GM12878 (cell line): ENCODE results near the gene ITGA1. TPM values are rescaled to one million over a fixed set of nuclear protein-coding genes. Genes with fewer than 3 reads are reported as not detected.

Source experiments
- ATAC-seq: fragments of 200-7000 bp; cut with Tn5 transposase; 3 replicates; pipeline ENCODE4 v1.9.1; 2020; ENCODE audit warnings: mild to moderate bottlenecking, moderate library complexity
- BruUV-seq: library from RNA; stranded (reverse); fragments of 400-500 nt; replicated peaks from 2 replicates; lab custom pipeline; 2021; lab: Mats Ljungman, UMichigan
- CTCF ChIA-PET: fragments of 300-600 bp; sonication (Branson Sonifier 250); formaldehyde crosslinking; extraction: SDS; loops from one replicate; lab custom pipeline; 2021; ENCODE audit warnings: inconsistent platforms; lab: Yijun Ruan, JAX
- POLR2A ChIA-PET: fragments of 350-600 bp; formaldehyde crosslinking; extraction: SDS; loops from one replicate; lab custom pipeline; 2021; ENCODE audit warnings: inconsistent platforms; lab: Charles Lee
- RAD21 ChIA-PET: fragments of 300-600 bp; sonication (Branson Sonifier 250); formaldehyde crosslinking; loops from one replicate; lab custom pipeline; 2023; ENCODE audit warnings: antibody characterized with exemption; ENCODE audit not compliant: unreplicated experiment; lab: Charles Lee
- SMC1A ChIA-PET: fragments of 300-600 bp; sonication (Branson Sonifier 250); formaldehyde crosslinking; loops from one replicate; lab custom pipeline; 2023; ENCODE audit not compliant: unreplicated experiment, uncharacterized antibody; lab: Charles Lee
- DNase-seq: peaks from one replicate; pipeline ENCODE4 v3.0.0-alpha.2; 2011; ENCODE audit warnings: low read depth, low spot score
- FAIRE-seq: peaks from 3 replicates; lab custom pipeline; 2011; peaks lifted over from hg19 to GRCh38; lab: Jason Lieb, UNC
- H2AFZ ChIP-seq: 2 replicates; pipeline ENCODE4 v1.6.0; 2011; ENCODE audit warnings: low read depth, low read length, control low read depth; ENCODE audit not compliant: control insufficient read depth
- H3K27ac ChIP-seq: 2 replicates; pipeline ENCODE4 v1.5.1; 2011; ENCODE audit warnings: control low read depth; ENCODE audit not compliant: control insufficient read depth, insufficient read depth
- H3K27me3 ChIP-seq, 2 experiments: replicated peaks in 1 of 2; 2 replicates each; pipeline versions ENCODE4 v1.6.0 to v1.6.1; 2011; ENCODE audit warnings: low read length in 1 of 2; ENCODE audit not compliant: control insufficient read depth in 2 of 2, insufficient read depth in 2 of 2
- H3K36me3 ChIP-seq, 2 experiments: 2 replicates each; pipeline ENCODE4 v1.5.1; 2011; ENCODE audit warnings: low read length in 1 of 2; ENCODE audit not compliant: control insufficient read depth in 2 of 2, insufficient read depth in 2 of 2
- H3K4me1 ChIP-seq: 2 replicates; pipeline ENCODE4 v1.6.1; 2011; ENCODE audit warnings: mild to moderate bottlenecking, low read length, moderate library complexity, mixed read lengths; ENCODE audit not compliant: control insufficient read depth, insufficient read depth
- H3K4me2 ChIP-seq: 2 replicates; pipeline ENCODE4 v1.6.0; 2011; ENCODE audit warnings: control low read depth; ENCODE audit not compliant: control insufficient read depth, insufficient read depth
- H3K4me3 ChIP-seq: fragments of 200-600 bp; sonication (generic); 2 replicates; pipeline ENCODE4 v1.5.1; 2016
- H3K79me2 ChIP-seq: 2 replicates; pipeline ENCODE4 v1.6.0; 2011; ENCODE audit warnings: low read length; ENCODE audit not compliant: control insufficient read depth, insufficient read depth
- H3K9ac ChIP-seq: 2 replicates; pipeline ENCODE4 v1.8.0; 2011; ENCODE audit warnings: low read length, control low read depth, mixed read lengths; ENCODE audit not compliant: control insufficient read depth, insufficient read depth
- H3K9me3 ChIP-seq: replicated peaks from 3 replicates; pipeline ENCODE4 v1.5.1; 2011; ENCODE audit warnings: mild to moderate bottlenecking, low read length; ENCODE audit not compliant: control insufficient read depth, insufficient read depth
- H4K20me1 ChIP-seq: 2 replicates; pipeline ENCODE4 v1.6.0; 2011; ENCODE audit not compliant: control insufficient read depth, insufficient read depth
- ATF2 ChIP-seq: IDR thresholded peaks from 2 replicates; pipeline ENCODE4 v1.6.1; 2012; ENCODE audit warnings: low read length, inconsistent platforms
- CBX3 ChIP-seq: fragments of 200-600 bp; sonication (generic); IDR thresholded peaks from 2 replicates; pipeline ENCODE4 v1.6.1; 2016; ENCODE audit warnings: low read depth, borderline replicate concordance
- HDGF ChIP-seq: fragments of 450-650 bp; IDR thresholded peaks from 2 replicates; pipeline ENCODE4 v1.6.1; 2016; ENCODE audit warnings: antibody characterized with exemption
- MYC ChIP-seq: IDR thresholded peaks from 2 replicates; pipeline ENCODE4 v1.6.1; 2011; ENCODE audit warnings: mild to moderate bottlenecking, low read length, moderate library complexity, inconsistent platforms; ENCODE audit not compliant: insufficient read depth, insufficient replicate concordance, insufficient read length, severe bottlenecking
- NFYA ChIP-seq: IDR thresholded peaks from 2 replicates; pipeline ENCODE4 v1.6.1; 2011; ENCODE audit warnings: low read depth, mild to moderate bottlenecking, low read length, improper control_type of control experiment, borderline replicate concordance
- NFYB ChIP-seq: IDR thresholded peaks from 2 replicates; pipeline ENCODE4 v1.6.1; 2011; ENCODE audit warnings: low read depth, mild to moderate bottlenecking, low read length, improper control_type of control experiment, moderate library complexity; ENCODE audit not compliant: insufficient read depth
- POLR2AphosphoS5 ChIP-seq: IDR thresholded peaks from 2 replicates; pipeline ENCODE4 v1.6.1; 2011; ENCODE audit warnings: mild to moderate bottlenecking, low read length, inconsistent platforms
- REST ChIP-seq: IDR thresholded peaks from 2 replicates; pipeline ENCODE4 v1.6.1; 2012; ENCODE audit warnings: mild to moderate bottlenecking, low read depth, low read length
- SMAD1 ChIP-seq: fragments of 450-650 bp; IDR thresholded peaks from 2 replicates; pipeline ENCODE4 v1.6.1; 2018; ENCODE audit warnings: mild to moderate bottlenecking, low read depth; ENCODE audit not compliant: partially characterized antibody
- in situ Hi-C: fragments of 300-500 bp; cut with MboI; formaldehyde crosslinking; loops from 9 replicates; pipeline ENCODE4 v1.14.3; 2018; ENCODE audit warnings: mixed read lengths
- intact Hi-C: fragments of 100-400 bp; cut with micrococcal nuclease; formaldehyde crosslinking; loops from one replicate; pipeline ENCODE4 v1.14.2; 2022; ENCODE audit not compliant: unreplicated experiment
- polyA plus RNA-seq, 11 experiments: library from polyadenylated mRNA; depleted of rRNA in 4 of 11; unstranded in 6 of 11; stranded (reverse) in 5 of 11; fragments of >200 nt; fragmentation: Nextera tagmentation in 4 of 11; fragmentation: Illumina TruSeq in 1 of 11; extraction: Ambion mirVana in 4 of 11; extraction: Trizol in 1 of 11; gene quantifications; 1 replicate in 1 of 11; 2 replicates in 10 of 11; pipeline versions ENCODE4 v1.2.1 to v1.2.3, GENCODE V29; 2011 to 2016; ENCODE audit warnings: inconsistent platforms in 2 of 11, missing spikeins in 2 of 11, low read depth in 1 of 11
- total RNA-seq, 4 experiments: library from RNA; depleted of rRNA in 3 of 4; stranded (reverse); fragments of >200 nt in 3 of 4; fragmentation: Illumina TruSeq in 1 of 4; extraction: Trizol in 1 of 4; gene quantifications; 2 replicates each; pipeline versions ENCODE4 v1.2.1 to v1.2.3, GENCODE V29; 2013 to 2021

ITGA1 gene
- total and polyA plus RNA-seq, 10 of the 15 experiments (the other 5 are each of a cell fraction or from before 2014, with no cell fraction given) = 0.02 to 0.56 (median 0.19) TPM

GRCh38 chr5:52779213-52779612, 8.5 kb upstream of the ITGA1 start:
- ChIA-PET RAD21 (no interaction called here), SMC1A (interaction anchor here (1.2 kb wide), 1 partner anchor 20 kb away, joined by 3 read pairs; no protein-coding TSS in a partner anchor), CTCF (no interaction called here), POLR2A (no interaction called here)
- Histone ChIP-seq H3K9ac (no peak overlapping the region), H3K4me1 (no peaks in the 10 kb centered on the region), H3K79me2 (no peaks in the 10 kb centered on the region), H4K20me1 (no peaks in the 10 kb centered on the region), H3K4me2 (no peak overlapping the region), H3K27ac (no peak overlapping the region), H3K4me3 (no peak overlapping the region), H3K27me3 (peaks cover 0 to 2% of the 10 kb centered on the region in 2 experiments; a peak in 1 of 4 replicates), H2AFZ (no peak overlapping the region), H3K36me3 (no peaks in the 10 kb centered on the region), H3K9me3 (no peaks in the 10 kb centered on the region)
- DNase-seq = no peak
- no peak for TF ChIP-seq MYC
- TF ChIP-seq HDGF = no peak
- no peak for TF ChIP-seq ATF2
- no peak for TF ChIP-seq POLR2AphosphoS5
- no peak for TF ChIP-seq REST
- no peak for TF ChIP-seq SMAD1
- no peak for TF ChIP-seq NFYA
- no peak for TF ChIP-seq CBX3
- no peak for TF ChIP-seq NFYB
- intact Hi-C loops = no loop called here
- BruUV-seq = no TSS peak
- ATAC-seq = no peak
- in situ Hi-C loops = no loop called here
- no peak for FAIRE-seq
